NT2/D1 (cell line): ENCODE measurements around the gene PNRC2.
"Not testable (repeated sequence)": the region's sequence is repeated elsewhere in the genome, so short reads cannot be mapped to it uniquely, and the experiment has no call there.

ENCODE experiments used
- DNase-seq: peaks from one replicate; pipeline ENCODE4 v3.0.0-alpha.2; 2011; ENCODE audit warnings: low read depth, low spot score
- H3K27me3 ChIP-seq: 2 replicates; pipeline ENCODE4 v1.6.0; 2011; ENCODE audit warnings: mild to moderate bottlenecking; ENCODE audit not compliant: insufficient read length, insufficient read depth
- H3K36me3 ChIP-seq: 2 replicates; pipeline ENCODE4 v1.6.1; 2011; ENCODE audit warnings: mild to moderate bottlenecking, low read length, mixed read lengths; ENCODE audit not compliant: insufficient read depth, insufficient read length
- H3K4me1 ChIP-seq: 2 replicates; pipeline ENCODE4 v1.5.1; 2011; ENCODE audit not compliant: insufficient read depth, insufficient read length
- H3K4me3 ChIP-seq: 2 replicates; pipeline ENCODE4 v1.5.1; 2011; ENCODE audit warnings: low read depth; ENCODE audit not compliant: insufficient read length
- H3K9ac ChIP-seq: 2 replicates; pipeline ENCODE4 v1.6.0; 2011; ENCODE audit warnings: low read depth; ENCODE audit not compliant: insufficient read length
- H3K9me3 ChIP-seq: 2 replicates; pipeline ENCODE4 v1.5.1; 2011; ENCODE audit warnings: mild to moderate bottlenecking, low read length; ENCODE audit not compliant: insufficient read depth
- SUZ12 ChIP-seq: IDR thresholded peaks from 2 replicates; pipeline ENCODE4 v1.6.1; 2011; ENCODE audit not compliant: insufficient read length, insufficient read depth; ENCODE audit errors: extremely low read depth
- YY1 ChIP-seq: IDR thresholded peaks from 2 replicates; pipeline ENCODE4 v1.6.1; 2011; ENCODE audit not compliant: insufficient read length, insufficient read depth
- ZNF274 ChIP-seq: IDR thresholded peaks from 2 replicates; pipeline ENCODE4 v1.6.1; 2011; ENCODE audit warnings: mild to moderate bottlenecking, low read depth, low read length

PNRC2 gene

DNA sequence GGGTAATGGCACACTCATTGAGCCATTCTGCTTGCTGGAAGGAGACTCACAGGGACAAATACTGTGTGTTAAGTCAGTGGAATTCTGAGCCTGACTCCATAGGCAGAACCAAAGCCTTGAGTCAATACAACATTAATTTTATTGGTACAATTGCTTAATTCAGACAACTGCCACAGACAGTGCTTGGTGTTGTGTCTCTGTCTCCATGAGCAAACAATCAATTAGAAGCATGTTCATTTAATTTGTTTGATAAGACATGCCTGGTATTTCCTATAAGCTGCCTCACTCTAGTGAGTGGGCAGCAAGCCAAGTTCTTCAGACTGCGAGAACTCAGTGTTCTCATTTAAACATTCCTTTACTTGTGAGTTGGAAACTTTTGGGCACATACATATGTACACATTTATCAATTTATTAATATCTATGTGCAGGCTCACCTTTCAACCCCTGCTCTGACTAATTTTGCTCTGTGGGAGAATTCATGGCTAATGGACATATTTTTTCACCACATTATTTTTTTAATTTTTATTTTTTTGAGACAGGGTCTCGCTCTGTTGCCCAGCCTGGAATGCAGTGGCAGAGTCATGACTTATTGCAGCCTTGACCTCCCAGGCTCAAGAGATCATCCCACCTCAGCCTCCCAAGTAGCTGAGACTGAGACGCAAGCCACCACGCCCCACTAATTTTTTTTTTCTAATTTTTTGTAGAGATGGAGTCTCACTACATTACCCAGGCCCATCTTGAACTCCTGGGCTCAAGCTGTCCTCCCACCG, 25.0 kb downstream of the PNRC2 start:
- no peaks in the 10 kb centered on the region for H3K27me3 ChIP-seq
- no peak overlapping the region for H3K9ac ChIP-seq
- TF ChIP-seq ZNF274 (no peak), YY1 (no peak), SUZ12 (no peak)
- peaks cover 16% of the 10 kb centered on the region; the same call in 1 of the 2 replicates for H3K9me3 ChIP-seq
- no peak overlapping the region for H3K4me3 ChIP-seq
- H3K4me1 ChIP-seq, result no peaks in the 10 kb centered on the region
- no peaks in the 10 kb centered on the region for H3K36me3 ChIP-seq
- DNase-seq, result no peak

DNA sequence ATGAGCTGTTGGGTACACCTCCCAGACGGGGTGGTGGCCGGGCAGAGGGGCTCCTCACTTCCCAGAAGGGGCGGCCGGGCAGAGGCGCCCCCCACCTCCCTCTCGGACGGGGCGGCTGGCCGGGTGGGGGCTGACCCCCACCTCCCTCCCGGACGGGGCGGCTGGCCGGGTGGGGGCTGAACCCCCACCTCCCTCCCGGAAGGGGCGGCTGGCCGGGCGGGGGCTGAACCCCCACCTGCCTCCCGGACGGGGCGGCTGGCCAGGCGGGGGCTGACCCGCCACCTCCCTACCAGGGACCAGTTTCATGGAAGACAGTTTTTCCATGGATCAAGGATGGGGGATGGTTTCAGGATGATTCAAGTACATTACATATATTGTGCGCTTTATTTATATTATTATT, 27.4 kb downstream of the PNRC2 start:
- not testable (repeated sequence) for H3K36me3 ChIP-seq, H3K27me3 ChIP-seq, H3K9me3 ChIP-seq, H3K4me3 ChIP-seq, H3K4me1 ChIP-seq, H3K9ac ChIP-seq, DNase-seq

DNA sequence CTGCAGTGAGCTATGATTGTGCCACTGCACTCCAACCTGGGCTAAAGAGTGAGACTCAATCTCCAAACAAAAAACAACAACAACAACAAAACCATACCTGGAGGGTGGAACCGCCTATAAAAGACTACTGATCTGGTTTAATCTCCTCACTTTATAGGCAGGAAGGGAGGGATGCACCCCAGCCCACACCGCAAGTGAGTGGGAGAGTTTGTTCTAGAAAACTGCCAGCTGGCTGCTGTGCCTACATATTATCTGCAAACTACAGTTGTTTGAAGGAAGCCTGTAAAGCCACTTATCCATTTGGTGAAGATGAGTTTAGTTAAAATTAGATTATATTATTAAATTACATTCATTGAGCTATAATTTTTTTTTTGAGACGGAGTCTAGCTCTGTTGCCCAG, 29.6 kb downstream of the PNRC2 start:
- Histone ChIP-seq H3K36me3 (no peaks in the 10 kb centered on the region), H3K4me1 (no peaks in the 10 kb centered on the region), H3K4me3 (no peak overlapping the region), H3K9me3 (peaks cover 9% of the 10 kb centered on the region; the same call in 1 of the 2 replicates), H3K9ac (no peak overlapping the region), H3K27me3 (no peaks in the 10 kb centered on the region)
- TF ChIP-seq ZNF274 (no peak), SUZ12 (no peak), YY1 (no peak)
- no peak for DNase-seq

DNA sequence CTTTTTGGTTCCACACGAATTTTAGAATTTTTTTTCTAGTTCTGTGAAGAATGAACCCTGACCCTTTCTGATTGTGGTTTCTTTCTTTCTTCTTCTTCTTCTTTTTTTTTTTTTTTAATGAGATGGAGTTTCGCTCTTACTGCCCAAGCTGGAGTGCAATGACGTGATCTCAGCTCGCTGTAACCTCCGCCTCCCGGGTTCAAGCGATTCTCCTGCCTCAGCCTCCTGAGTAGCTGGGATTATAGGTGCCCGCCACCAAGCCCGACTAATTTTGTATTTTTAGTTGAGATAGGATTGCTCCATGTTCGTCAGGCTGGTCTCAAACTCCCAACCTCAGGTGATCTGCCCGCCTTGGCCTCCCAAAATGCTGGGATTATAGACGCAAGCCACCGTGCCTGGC, 32.4 kb downstream of the PNRC2 start:
- H3K4me3 ChIP-seq, H3K36me3 ChIP-seq, DNase-seq, H3K9ac ChIP-seq, H3K27me3 ChIP-seq, H3K9me3 ChIP-seq, H3K4me1 ChIP-seq: not testable (repeated sequence)

DNA sequence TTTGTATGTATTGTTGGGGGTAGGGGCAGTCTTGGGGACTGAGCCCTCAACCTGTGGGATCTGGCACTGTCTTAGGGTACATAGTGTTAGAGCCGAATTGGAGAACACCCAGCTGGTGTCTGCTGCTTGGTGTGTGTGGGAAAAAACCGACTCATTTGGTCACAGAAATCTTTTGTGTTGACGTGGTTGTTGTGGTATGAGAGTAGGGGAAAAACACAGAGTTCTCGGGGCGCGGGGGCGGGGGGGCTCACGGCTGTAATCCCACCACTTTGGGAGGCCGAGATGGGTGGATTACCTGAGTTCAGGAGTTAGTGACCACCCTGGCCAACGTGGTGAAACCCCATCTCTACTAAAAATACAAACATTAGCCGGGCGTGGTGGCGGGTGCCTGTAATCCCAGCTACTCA, 35.8 kb downstream of the PNRC2 start:
- no peak for DNase-seq
- Histone ChIP-seq H3K4me3 (no peak overlapping the region), H3K9me3 (no peaks in the 10 kb centered on the region; the same call in 1 of the 2 replicates), H3K27me3 (no peaks in the 10 kb centered on the region), H3K4me1 (no peaks in the 10 kb centered on the region), H3K36me3 (no peaks in the 10 kb centered on the region), H3K9ac (no peak overlapping the region)
- TF ChIP-seq YY1, result no peak
- no peak for TF ChIP-seq SUZ12
- no peak for TF ChIP-seq ZNF274

DNA sequence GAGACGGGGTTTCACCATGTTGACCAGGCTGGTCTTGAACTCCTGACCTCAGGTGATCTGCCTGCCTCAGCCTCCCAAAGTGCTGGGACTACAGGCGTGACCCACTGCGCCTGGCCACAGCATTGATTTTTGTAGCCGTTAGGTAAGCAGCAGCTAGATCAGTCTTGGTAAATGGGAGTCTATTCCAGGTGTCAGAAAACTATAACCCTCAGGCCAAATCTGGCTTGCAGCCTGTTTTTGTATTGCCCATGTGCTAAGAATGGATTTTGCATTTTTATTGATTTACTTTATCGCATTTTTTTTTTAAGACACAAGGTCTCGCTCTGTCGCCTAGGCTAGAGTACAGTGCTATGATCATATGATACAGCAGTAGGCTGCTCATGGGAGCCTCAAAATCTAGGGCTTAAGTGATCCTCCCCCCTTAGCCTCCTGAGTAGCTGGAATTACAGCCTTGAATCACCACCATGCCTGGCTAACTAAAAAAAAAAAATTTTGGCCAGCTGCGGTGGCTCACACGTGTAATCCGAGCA, 37.1 kb downstream of the PNRC2 start:
- Histone ChIP-seq H3K36me3 (no peaks in the 10 kb centered on the region), H3K27me3 (no peaks in the 10 kb centered on the region), H3K9ac (no peak overlapping the region), H3K4me1 (no peaks in the 10 kb centered on the region), H3K4me3 (no peak overlapping the region), H3K9me3 (no peaks in the 10 kb centered on the region; the same call in 1 of the 2 replicates)
- TF ChIP-seq ZNF274 (no peak), SUZ12 (no peak), YY1 (no peak)
- no peak for DNase-seq

DNA sequence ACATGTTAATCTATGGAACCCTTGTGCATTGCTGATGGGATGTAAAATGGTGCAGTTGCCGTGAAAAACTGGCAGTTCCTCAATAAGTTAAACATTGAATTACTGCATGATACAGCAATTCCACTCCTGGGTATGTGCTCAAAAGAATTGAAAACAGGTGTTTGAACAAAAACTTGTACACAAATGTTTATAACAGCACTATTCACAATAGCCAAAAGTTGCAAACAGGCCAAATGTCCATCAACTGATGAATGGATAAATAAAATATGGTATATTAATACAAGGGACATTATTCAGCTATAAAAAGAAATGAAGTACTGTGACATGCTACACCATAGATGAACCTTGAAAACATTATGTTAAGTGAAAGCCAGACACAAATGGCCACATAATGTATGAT, 38.2 kb downstream of the PNRC2 start:
- Histone ChIP-seq H3K9ac (no peak overlapping the region), H3K9me3 (no peaks in the 10 kb centered on the region; the same call in 1 of the 2 replicates), H3K4me3 (no peak overlapping the region), H3K27me3 (no peaks in the 10 kb centered on the region), H3K4me1 (no peaks in the 10 kb centered on the region), H3K36me3 (no peaks in the 10 kb centered on the region)
- TF ChIP-seq ZNF274 (no peak), SUZ12 (no peak), YY1 (no peak)
- no peak for DNase-seq
